GM18520 (cell line): ENCODE data around the gene WWOX.
A peak's percentile ranks its signal among the peaks of the same experiment; 100 is the strongest.

Source experiments
- ATAC-seq: cut with Tn5 transposase; IDR thresholded peaks from one replicate; pipeline ENCODE4 v1.9.1; 2021; ENCODE audit not compliant: unreplicated experiment

The WWOX gene

DNA sequence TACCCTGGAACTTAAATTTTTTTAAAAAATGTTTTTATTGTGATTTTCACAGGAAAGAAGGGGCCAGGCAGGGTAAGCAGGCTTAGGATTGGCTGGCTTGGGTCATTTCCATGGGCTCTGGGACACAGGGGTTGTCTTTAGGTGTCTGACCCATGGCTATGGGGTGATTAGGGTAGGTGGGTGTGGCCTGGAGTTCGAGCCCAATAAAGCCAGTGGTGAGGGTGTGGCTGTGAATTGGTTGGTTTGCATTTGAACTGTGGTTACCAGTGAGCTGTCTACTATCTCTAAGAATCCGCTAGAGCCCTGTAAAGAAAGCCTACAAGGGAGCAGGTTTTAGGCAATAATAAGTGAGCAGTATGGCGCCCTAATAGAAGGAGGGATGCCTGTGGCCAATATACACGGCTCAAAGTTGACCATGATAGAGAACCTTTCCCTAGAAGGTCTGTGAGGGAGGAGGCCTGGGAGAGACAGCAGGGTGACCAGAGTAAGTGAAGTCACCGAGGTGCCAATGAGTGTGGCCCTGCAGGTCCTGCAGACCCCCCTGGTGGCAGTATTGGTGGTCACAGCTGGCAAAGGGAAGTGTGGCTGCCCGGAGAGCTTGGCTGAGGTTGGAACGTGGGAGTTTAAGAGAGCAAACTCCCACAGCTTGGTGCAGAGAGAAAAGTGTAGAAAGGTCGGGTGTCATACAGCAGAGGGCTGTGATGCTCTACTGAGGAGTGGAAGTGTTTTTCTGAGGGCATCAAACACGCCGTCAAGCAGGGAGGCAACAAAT, 454.0 kb downstream of the WWOX start:
- no peak for ATAC-seq

DNA sequence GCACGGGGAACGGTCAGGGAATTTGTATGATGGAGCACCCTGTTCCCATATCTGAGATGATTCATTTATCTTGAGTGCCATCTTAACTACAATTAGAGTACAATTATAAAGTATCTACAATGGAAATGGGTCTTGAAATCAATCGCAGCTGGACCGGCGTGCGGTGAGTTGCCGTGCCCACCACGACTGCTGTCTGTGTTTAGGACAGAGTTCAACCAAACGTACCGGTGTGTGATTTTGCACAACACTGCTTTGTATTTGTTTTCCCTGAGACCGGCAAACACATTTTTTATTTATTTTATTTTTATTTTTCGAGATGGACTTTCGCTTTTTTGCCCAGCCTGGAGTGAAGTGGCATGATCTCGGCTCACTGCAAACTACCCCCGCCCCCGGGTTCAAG, 457.0 kb downstream of the WWOX start:
- no peak for ATAC-seq

DNA sequence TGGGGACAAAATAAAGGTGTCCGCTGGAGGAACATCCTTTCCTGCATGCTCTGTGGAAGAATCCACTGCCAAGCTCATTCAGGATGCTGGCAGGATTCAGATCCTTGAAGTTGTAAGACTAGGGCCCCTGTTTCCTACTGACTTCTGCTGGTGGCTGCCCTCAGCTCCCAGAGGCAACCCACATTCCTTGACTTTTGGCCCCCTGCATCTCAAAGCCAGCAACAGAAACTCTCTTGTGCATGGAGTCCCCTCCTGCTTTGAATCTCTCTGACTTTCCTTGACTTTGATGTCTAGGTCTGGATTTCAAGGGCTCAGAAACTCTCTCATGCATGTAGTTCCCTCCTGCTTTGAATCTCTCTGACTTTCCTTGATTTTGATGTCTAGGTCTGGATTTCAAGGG, 461.5 kb downstream of the WWOX start:
- no peak for ATAC-seq

DNA sequence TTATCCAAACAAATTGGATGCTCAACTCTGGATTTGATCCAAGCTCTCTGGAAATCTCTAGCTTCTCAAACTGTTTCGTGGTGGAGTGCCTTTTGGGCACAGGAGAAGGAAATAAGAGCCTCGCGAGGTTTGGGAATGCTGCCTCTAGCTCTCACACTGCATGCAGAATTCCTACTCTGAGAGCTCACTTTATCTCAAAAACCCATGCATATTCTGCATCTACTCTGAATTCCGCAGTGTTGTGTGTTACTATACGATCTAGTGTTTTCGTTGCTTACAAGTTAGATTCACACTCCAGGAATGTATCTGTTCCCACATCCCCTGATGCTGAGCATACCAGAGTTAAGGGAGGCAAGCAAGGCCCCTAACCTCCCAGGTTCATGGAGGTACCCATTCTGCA, 462.7 kb downstream of the WWOX start:
- no peak for ATAC-seq

DNA sequence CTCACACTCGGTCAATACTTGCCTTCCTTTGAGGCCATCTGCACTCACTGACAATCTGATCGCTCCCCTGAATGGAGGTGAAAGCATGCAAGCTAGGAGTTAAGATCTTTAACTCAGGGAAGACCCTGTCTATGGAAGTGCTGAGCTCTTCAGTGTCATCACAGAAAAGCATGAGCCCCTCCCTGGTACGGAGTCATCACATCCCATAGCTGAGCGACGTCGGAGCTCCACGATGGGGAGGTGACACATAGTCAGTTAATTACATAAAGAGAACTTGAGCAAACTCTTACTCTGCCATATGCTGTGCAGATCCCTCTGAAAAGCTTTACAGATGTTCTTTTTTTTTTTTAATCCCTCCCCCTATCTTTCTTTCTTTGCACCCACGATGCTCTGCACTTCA, 463.2 kb downstream of the WWOX start:
- ATAC-seq, result no peak

DNA sequence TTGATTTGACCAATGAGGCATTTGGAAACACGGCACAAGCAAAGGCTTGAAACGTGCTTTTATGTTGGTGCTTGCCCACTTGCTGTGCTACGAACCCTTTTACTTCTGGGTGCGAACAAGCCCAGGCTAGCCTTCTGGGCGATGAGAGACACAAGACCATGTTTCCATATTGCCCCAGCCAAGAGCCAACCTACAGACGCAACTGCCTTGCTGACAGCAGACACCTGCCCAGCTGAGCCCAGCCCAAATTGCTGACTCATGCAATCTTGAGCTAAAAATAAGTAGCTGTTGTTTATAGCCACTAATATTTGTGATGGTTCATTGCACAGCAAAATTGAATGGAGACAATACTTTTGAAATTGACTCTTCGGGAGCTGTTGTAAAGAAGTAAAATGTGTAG, 464.5 kb downstream of the WWOX start:
- no peak for ATAC-seq

DNA sequence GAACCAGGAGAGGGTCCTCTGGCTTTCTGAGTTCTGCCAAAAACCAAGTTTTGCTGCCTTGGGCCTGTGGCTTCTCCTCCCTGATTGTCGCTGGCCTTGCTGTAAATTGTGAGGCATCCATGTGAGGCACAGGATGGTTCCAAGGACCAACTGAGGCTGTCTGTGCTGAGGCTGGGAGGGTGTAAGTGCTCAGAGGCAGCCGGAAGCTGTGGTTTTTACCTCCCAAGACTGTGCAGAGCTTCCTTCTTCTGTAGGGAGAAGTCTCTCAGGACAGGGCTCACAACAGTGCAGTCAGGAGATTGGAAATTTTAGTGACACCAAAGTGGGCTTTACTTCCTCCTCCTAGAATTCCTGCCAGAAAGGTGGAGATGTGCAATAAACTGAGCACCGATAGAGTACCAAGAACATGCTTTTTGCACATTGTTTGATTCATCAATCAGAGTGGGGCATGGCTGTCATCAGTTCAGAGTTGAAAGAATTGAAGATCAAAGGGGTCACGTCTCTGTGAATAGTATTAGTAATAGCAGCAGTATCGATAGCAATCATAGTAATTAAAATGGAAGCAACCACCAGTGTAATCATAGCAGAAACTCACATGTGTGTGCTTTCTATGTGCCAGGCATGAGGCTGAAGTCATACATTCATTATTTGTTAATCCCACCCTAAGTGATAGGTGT, 467.1 kb downstream of the WWOX start:
- no peak for ATAC-seq

DNA sequence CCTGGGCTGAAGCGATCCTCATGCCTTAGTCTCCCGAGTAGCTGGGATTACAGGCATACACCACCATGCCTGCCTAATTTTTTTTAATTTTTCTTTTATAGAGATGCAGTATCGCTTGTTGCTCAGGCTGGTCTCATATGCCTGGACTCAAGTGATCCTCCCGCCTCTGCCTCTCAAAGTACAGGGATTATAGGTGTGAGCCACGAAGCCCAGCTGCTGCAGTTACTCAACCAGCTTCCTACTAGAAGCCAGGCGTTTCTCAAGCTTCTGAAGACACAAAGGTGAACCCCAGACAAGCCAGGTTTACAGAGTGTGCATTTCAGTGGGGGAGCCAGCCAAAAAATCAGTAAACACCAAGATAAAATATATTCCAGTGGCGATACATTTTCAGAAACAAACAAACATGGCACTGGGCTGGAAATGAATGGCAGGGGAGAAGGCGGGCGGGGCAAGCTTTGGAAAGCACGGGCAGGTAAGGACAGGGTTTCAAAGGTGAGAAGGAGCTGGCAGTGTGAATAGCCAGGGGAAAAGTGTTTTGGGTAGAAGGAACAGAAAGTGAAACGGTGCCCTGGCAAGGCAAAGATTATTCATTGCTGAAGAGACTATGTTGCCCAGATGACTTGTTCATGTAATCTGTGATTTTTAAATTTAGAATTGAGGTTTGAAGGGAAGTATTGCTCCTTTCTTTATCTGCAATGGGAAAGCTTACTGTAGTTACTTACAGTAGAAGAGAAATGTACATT, 471.1 kb downstream of the WWOX start:
- ATAC-seq, result peak; percentile 59

DNA sequence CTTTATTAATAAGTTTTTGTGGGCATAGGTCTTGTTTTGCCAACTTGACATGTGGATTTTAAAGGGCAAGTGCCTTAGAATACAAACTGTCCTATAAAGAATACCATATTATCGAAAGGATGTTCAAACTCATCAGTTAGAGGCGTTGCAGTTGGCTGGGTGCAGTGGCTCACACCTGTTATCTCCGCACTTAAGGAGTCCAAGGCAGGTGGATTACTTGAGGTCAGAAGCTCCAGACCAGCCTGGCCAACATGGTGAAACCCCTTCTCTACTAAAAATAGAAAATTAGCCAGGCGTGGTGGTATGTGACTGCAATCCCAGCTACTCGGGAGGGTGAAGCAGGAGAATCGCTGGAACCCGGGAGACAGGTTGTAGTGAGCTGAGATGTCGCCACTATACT, 472.0 kb downstream of the WWOX start:
- ATAC-seq, result no peak

DNA sequence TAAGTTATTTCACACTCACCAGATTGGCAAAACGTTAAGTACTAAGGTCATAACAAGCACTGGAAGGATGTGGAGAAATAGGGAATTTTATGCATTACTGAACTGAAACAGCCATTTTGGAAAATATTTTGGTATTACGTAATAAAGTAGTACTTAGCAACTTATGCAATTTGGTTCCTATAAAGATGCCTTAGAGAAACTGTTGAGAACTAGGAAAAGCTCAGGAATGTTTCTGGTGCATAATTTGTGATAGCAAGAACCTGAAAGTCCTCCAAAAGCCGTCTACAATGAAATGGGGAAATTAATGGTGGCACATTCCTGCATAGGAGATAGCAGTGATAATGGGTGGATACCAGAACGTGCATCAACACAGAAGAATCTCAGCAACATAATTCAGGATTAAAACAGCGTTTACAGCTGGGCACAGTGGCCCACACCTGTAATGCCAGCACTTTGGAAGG, 472.5 kb downstream of the WWOX start:
- no peak for ATAC-seq

DNA sequence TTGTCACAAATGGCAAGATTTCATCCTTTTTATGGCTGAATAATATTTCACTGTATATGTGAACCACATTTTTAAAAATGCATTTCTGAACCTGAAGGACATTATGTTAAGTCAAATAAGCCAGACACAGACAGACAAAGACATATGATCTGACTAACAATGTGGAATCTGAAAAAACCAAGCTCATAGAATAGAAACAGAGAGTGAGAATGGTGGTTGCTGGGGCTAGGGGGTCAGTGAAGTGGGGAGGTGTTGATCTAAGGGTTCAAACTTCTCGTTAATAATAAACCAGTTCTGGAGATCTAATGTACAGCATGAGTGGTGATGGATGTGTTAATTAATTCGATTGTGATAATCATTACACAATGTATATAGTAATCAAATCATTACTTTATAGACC, 475.1 kb downstream of the WWOX start:
- no peak for ATAC-seq

DNA sequence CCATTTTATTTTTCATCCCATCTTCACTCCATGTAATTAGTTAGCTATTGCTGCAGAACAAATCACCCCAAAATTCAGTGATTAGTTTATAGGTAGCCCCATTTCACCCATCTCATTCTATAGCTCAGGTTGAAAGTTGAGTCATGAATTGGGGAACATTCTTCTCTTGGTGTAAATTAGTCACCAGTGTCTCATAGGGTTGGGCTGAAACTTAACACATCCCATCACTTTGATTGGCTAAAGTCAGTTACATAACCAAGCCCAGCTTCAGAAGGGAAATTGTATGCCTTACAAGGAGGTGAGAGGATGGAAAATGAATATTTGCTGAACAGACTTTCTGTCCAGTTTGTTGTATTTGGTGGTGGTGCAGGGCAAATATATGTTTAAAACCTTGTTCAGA, 477.5 kb downstream of the WWOX start:
- no peak for ATAC-seq

DNA sequence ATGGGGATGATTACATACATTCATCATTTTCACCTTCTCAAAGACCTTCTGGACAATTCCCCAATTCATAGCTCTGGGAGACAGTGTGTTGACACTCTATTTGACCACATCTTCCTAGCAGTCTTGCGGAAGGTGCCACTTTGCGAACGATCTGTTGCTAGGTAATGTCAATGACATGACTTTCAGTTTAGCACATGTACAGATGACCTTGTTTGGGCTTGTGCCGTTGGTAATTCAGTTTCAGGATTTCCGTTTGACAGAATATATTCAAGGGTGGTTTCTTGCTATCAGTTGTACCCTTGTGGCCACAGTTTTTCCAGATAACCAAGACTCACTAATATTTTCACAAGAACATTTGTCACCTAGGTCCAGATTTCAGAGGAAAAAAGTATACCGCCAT, 478.2 kb downstream of the WWOX start:
- ATAC-seq, result no peak

DNA sequence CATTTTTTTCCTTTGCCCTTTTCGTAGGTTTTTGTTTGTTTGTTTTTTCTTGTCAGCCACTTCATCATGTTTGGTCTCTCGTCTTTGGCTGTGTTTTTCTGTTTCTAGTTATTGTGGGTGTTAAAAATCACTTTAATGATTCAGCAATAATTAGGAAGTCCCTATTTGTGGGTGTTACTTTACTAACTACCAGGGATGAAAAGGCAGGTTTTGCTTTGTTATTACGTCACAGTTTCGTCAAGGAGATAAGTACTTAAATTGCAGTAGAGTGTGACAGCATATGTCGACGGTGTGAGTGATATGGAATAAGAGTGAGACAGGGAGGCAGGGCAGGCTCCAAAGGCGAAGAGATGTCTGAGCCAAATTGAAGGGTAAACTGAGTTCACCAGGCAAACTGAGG, 479.6 kb downstream of the WWOX start:
- no peak for ATAC-seq

DNA sequence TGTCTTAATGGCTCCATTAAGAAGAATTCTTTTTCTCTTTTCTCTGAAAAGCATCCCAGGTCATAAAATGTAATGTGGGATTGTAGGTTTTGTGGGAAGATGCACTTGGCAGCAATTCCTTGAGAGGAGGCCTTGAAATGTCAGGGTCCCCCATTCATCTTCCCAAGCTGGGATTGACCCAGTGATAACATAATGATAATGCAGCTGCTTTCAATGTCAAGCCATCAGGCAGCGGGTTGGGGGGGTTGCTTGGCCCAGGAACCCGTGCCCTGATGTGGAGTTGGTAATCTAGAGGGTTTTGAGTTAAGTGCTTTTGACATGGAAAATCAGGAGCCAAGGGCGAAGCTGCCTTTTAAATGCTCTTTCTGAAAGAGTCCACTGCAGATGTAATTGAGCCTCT, 484.0 kb downstream of the WWOX start:
- no peak for ATAC-seq

DNA sequence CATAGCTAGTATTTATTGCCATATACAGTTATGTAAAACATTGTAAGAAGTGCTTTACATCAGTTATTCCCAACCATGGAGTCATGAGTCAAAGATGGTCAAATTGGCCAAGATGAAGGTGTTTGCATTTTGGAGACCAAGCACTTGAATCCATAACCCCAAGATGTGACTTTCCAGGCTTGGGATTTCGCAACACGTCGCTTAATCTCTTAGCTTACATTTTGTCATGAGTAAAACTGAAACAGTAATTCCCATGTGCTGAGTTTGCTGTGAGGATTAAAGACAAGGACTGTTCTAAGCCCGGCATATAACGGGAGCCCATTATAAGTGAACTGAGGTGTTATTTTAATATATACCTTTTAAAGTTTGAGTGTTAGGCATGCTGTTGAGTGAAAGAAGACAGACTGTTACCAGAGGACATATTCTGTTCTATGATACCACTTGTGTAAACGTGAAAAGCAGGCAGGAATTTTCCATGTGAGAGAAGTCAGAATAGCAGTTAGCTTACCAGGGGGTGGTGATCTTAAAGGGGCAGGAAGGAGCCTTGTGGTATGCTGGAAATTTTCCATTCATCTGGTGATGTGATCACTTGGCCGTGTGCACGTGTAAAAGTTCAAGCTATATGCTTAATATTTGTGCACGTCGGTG, 484.9 kb downstream of the WWOX start:
- ATAC-seq, result no peak

DNA sequence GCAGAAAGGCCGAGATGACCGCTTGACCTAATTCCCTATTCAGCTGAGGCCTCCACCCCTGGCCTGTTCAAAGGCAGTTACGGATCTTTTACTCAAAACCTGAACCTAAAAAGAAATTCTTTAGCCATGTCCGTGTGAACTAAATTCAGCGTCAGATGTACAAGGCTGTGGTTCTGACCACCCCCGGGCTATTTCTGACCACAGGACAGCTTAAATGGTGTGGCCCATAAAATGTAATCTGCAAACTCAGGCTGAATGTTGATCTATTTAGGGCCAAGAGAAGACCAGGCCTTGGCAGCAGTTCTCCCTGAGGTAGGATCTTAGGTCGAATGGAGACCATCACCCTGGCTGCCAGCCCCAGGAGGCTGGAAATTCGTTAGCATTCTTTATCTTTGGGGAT, 485.5 kb downstream of the WWOX start:
- no peak for ATAC-seq

DNA sequence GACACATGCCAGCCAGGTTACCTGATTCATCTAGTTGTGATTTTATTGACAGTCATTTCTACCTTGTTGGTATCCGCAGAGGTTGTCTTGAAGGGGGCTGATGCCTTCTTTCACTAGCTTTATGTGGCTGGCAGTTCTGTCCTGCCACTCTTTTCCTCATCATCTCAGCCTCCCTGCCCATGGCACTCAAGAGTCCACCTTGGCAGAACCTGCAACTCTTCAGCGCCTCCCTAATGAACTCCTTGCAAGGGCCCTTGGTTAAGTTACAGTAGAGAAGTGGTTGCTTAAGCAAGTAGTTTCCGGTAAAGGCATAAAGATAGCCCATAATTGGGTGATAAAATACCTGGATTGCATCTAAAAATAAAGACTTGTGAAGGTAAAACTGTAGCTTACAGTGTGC, 489.9 kb downstream of the WWOX start:
- no peak for ATAC-seq

DNA sequence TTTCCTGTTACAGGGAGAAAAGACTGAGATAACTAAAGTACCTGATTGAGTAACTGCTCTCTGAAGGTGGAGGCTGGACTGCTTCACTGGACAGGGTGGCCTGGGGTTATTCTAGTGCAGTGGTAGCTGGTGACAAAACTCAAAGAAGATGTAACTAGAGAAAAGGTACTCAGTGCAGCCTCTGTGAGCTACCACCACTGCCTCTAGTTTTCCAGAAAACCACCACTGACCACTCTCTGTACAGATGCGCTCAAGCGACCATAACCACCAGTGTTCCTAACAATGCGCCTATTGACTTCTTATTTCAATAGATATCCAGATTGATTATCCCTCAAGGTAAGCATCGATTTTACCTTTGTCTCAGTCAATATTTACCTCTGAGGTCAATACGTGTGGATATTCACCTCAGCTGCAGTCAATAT, 492.2 kb downstream of the WWOX start:
- ATAC-seq, result no peak

DNA sequence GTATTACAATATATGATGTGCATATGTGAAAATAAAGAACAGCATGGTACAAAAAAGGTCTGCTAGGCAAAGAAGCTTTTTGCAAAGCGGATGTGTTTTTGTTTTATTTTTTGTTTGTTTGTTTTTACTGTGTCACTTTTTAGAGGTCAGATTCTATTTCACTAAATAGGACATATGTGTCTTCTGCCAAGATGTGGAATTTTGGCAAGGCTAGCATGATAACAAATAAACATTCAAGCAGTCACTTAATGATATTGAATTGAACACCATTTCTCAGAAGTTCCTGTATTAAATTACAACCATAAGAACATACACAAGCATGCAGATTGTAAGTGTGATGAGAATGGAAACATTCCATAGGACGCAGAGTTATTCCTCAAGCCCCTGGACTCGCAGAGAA, 492.7 kb downstream of the WWOX start:
- no peak for ATAC-seq

DNA sequence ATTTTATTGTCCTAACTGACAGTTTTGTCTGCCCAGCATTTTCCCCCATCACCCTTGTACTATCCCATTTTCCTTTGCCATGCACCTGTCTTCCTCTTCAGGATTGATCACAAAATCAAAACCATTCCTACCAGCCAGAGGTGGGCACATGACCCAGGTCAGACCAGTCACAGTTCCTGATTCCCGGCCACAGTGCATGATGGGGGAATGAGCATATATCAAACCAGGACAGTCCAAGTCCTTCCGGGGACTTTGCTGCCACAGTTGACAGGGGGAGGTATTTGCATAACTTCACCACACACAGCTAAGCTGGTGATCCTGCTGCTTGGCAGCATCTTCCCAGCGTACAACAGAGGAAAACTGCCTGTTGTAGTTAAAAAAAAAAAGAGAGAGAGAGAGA, 493.9 kb downstream of the WWOX start:
- no peak for ATAC-seq

DNA sequence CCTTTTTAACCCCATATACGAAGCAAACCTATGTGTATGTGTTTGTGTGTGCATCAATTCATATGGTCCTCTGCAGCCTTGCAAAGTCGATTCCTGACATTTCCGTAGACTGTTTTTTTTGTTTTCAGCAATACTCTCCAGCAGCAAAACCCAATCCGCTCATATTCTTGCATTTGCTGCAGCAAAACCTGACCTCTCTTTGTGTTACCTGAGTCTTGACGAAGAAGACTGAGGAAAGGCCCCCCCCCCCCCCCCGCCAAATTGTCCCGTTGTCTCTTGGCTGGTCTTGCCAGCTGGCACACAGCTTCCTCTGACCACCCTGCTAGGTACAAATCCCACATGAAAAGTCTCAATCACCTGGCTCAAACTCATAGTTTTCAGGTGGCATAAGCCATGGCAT, 494.7 kb downstream of the WWOX start:
- ATAC-seq, result no peak
